Fibroblast of peridontal ligament (primary cell): ENCODE results near the gene EXOSC6.
"Not testable (repeated sequence)": the region's sequence is repeated elsewhere in the genome, so short reads cannot be mapped to it uniquely, and the experiment has no call there.

Experiments used
- DNase-seq: peaks from one replicate; pipeline ENCODE4 v3.0.0-alpha.2; 2010; ENCODE audit errors: extremely low read depth

EXOSC6 gene

DNA sequence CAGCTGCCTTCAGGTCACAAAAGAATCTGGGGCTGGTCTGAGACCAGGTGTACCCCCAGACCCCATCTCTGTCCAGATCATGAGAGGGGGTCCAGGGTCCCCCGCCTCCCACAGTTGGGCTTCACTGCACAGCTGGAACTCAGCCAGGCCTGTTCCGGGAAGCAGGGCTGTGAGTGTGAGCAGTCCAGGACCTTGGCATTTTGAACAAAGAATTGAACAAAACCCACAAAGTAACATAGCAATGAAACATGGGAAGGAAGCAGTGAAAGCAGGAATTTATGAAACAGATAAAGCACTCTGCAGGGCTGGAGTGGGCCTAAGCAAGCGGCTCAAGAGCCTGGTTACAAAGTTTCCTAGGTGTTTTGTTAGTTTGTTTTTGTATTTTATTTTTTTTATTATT, 53.1 kb downstream of the EXOSC6 start:
- peak; percentile 7 for DNase-seq

DNA sequence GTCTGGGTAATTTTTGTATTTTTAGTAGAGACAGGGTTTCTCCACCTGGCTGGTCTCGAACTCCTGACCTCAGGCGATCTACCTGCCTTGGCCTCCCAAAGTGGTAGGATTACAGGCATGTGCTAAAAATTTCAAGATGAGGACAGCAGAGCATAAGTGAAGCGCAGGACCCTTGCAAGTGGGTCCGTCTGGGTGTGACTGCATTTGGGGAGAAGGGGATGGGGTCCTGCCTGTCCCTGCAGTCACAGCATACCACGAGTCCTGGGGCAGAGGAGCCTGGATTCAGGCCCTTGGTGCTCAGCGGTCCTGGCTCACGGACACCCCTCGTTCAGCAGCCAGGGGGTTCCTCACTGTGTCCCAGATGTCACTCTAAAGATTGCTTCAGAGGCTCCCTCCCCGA, 53.5 kb downstream of the EXOSC6 start:
- DNase-seq, result not testable (repeated sequence)

DNA sequence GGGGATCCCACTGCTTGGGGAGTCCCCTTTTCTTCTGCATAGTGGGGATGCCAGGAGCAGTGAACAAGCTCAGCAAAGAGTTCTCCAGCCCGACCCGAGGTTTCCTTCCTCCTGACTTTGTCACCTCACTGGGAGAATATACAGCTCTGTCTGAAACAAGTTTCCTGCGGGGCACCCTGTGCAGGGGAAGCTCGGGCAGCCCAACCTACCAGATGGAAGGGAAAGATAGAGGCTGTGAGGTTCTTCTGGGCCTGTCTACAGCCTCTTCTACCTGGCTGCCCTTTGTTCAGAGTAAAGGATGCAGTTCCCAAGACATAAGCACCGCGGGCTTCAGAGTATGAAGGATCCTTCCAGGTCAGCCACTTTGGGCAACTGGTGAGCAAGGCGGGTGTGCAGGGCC, 54.1 kb downstream of the EXOSC6 start:
- not testable (repeated sequence) for DNase-seq
